K562 treated with DMSO at 1 percent for 48 hours (cell line): ENCODE results near the gene ZNG1C. TPM values are rescaled to one million over a fixed set of nuclear protein-coding genes. Genes with fewer than 3 reads are reported as not detected.

Source experiments
- total RNA-seq: library from RNA; unstranded; fragments of 300-600 nt; gene quantifications from 2 replicates; pipeline ENCODE4 v1.2.3, GENCODE V29; 2022; ENCODE audit warnings: low replicate concordance; ENCODE audit errors: extremely low read depth

ZNG1C gene
- total RNA-seq, result not detected in 2 replicates

DNA sequence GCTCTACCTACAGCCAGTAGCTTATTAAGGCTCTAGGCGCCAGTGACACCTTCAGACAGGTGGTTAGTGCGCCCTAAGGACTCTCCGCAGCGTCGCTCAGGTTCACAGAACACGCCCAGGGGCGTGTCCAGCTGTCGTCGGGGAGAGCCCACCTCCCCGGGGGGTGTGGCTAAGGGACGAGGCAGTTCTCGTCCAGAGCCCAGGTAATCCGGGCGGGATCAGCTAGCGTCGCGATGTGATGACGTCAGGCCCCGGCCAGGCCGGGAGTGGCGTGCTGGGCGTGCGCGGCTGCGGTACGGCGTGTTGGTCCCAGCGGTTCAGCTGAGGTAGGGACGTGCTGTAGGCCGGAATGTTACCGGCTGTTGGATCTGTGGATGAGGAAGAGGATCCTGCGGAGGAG, at the start of gene ZNG1C:
ZNG1C (plus strand) TSS at position 301 of the 400 bp plus-strand sequence; CDS start at position 350, 49 bp downstream.

DNA sequence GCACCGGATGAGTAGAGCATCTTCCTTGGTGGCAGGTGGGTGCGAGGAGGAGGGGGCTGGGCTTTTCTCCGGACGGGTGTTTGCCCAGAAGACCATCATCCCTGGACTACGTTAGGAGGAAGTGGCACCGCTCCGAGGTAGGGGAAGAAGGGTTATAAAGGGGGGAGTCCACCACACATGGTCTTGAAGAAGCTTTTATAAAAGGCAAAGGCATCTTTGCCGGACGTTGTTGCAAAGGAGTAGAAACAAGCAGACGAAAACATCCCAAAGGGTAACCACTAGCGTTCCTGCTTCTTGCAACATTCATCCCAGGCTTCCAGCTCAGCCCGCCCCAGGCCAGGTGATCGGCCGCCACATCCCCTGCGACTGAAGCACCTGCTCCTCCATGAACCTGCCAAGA, 60.8 kb downstream of the ZNG1C start, which contains the start of gene FOXD4L3:
FOXD4L3 (plus strand) TSS at position 301 of the 400 bp plus-strand sequence; CDS start at position 386, 85 bp downstream.

Other genes starting within 250 kb of the ZNG1C start
- gene FOXD4L3, start 60.9 kb downstream of the ZNG1C start, total RNA-seq, result not detected in 2 replicates
- gene PGM5, start 114.6 kb downstream of the ZNG1C start, total RNA-seq, result not detected in 2 replicates